NCI-H128 (cell line): Measurements from ENCODE around the gene ZNF181.
"Not testable (repeated sequence)": the region's sequence is repeated elsewhere in the genome, so short reads cannot be mapped to it uniquely, and the experiment has no call there.

Experiments used
- DNase-seq: peaks from one replicate; lab custom pipeline; 2025; ENCODE audit not compliant: unreplicated experiment; lab: John Stamatoyannopoulos, UW

The ZNF181 gene

GRCh38 chr19:34733746-34734536 lies at the start of gene ZNF181:
ZNF181 (plus strand) TSS chr19:34734243; CDS start chr19:34735038, 795 bp downstream.
- peak; percentile 73 for DNase-seq

GRCh38 chr19:34685266-34685665 lies 48.8 kb upstream of the ZNF181 start:
- DNase-seq, result not testable (repeated sequence)

- no peak for DNase-seq
Observed at GRCh38 chr19:34686455-34686854, 47.6 kb upstream of the ZNF181 start.

- DNase-seq, result no peak
Observed at GRCh38 chr19:34687348-34687747, 46.7 kb upstream of the ZNF181 start.

- no peak for DNase-seq
Observed at GRCh38 chr19:34688592-34688991, 45.5 kb upstream of the ZNF181 start.

- DNase-seq, result no peak
Observed at GRCh38 chr19:34690372-34690771, 43.7 kb upstream of the ZNF181 start.

DNA sequence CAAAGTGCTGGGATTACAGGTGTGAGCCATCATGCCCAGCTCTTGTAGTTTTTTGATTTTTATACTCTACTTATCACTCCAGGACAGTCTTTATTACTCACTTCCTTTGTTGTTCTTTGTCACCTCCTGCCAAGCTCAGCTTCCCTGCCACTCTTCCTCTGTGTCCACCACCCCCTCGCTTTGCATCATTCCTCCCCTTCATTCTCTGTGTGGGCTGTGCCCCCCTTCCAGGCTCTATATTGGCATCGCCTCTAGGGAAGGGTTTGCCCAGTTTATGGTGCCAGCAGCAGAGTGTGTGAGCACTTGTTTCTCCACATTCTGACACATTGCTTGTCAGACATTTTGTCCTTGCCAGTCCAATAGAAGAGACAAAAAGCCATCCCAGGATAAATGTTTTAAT lies 41.5 kb upstream of the ZNF181 start:
- DNase-seq, result no peak

GRCh38 chr19:34707661-34708060 lies 26.4 kb upstream of the ZNF181 start:
- DNase-seq, result no peak

DNA sequence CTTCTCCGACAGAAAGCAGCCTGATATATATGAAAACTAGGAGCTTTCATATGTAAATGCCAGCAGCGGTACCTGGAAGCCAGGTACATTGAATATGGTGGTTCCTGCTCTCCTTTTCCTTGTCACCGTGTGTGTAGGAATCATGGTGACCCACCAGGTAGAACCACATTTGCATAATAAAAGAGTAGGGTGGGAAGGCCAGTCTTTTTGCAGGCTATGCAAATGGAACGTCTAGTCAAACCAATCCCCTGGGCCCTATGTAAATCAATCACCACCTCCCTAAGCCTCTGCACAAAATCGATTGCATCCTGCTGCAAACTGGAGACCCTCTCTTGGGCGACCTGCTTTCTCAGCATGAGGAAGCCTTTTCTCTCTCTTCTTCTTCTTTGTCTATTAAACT lies 22.2 kb upstream of the ZNF181 start:
- no peak for DNase-seq

DNA sequence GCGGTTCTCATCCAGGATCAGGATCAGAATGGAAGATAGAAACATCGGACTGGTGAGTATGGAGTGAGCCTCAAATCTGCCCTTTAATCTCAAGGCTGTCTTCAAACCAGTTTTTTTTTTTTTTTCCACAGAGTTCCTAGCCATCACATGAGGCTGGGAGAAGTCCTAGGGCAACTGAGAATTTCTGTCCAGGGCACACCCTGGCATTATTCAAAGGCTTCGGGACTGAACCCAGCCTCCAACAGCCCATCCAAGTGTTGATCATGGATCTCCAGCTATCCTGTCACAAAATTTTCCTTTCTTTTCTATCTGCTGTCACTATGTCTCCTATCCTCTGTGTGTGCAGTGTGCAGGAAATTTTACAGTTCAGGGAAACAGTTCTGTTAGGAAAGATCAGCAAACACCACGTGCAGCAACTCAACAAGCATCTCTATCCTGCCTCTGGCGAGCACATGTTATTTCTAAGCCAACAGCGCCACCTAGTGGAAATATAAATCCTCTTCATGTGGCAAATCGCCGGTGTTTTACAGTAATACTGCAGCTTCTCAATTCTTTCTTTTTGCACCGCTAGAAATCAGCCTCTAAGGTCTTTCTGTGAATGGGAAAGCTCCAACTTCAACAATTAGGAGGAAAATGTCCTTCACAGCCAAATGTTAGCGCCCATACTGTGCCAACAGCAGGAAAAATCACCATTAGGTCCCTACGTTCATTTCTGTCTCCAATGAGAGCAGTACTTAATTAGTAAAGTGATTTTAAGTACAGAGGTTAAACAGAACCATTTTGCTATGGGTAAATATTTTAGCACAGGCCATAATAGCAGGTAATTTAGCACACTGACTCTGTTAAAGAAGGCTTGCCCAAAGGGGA lies 21.4 kb upstream of the ZNF181 start:
- DNase-seq, result peak; percentile 55

GRCh38 chr19:34713262-34713637 lies 20.8 kb upstream of the ZNF181 start:
- no peak for DNase-seq

DNA sequence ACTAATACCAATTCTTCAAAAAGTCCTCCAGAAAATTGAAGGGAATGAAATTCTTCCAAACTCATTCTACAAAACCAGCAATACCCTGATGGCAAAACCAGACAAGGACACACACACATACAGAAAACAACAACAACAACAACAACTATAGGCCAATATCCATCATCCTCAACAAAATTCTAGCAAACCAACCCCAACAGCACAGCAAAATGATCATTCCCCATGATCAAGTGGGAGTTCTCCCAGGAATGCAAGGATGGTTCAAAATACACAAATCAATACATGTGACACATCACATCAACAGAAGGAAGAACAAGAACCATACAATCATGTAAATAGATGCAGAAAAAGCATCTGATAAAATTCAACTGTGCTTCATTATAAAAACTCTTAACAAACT lies 18.7 kb upstream of the ZNF181 start:
- DNase-seq, result no peak

DNA sequence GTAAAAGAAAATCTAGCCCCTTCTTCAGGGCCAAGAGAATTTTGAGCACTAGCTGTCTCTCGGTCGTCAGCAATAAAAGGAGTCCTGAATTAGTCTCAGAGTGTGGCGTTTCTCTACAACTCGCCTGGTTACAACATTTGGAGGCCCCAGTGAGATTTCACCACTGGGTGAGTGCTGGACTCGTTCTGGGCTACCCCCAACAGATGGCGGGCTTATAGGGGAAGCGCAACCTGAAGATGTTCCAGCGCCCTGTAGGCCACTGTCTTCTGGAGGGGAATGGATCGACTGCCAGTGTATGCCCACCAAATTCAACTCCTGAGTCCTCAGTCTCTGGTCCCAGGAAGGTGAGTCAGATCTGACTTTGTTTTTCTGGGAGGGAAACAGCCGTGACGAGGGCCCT lies 11.7 kb upstream of the ZNF181 start:
- DNase-seq, result no peak

DNA sequence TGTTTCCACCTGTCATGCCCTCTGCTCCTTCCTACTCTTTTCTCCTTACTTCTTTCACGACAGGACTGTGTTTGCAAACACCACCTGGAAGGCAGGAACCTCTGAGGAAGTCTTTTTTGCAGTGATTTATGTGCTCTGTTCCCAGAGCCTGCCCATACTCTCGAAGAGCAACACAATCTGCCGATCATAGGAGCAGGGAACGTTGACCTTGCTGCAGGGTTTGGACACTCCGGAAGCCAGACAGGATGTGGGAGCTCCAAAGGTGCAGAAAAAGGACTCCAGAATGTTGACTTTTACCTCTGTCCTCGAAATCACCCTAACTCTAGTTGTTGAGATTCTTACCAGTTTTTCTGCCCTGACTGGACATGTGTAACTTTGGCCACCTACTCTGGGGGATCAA lies 8.6 kb upstream of the ZNF181 start:
- DNase-seq, result no peak

- no peak for DNase-seq
Observed at GRCh38 chr19:34731019-34731829, 2.8 kb upstream of the ZNF181 start.

- no peak for DNase-seq
Observed at GRCh38 chr19:34731964-34732363, 2.1 kb upstream of the ZNF181 start.

DNA sequence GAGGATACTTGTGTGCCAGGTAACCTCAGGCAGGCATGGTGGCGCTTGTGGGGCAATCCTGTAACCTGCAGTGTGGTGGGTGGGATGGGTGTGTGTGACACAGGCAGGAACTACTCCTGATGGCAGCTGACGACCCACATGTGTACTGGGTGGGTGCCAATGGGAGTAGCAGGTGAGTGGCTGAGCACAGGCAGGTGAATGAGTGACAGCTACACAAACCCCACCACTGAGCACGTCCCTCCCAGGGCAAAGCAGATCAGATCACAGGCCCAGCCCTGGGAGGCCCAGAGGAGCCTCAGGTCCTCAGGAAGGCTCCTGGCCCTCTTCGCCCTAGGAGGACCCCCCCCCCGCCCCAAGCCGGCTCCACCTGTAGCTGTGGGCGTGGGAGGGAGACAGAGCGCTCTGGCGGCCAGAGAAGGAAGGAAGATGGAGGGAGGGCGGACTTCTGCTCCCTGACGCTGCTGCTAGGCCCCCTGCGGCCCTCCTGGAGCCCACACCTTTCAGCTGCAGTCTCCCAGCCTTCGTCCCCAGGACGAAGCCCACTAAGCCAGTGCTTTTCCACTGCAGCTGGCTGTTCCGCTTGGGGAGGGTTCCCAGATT lies 1.3 kb upstream of the ZNF181 start:
- DNase-seq, result no peak

- no peak for DNase-seq
Observed at GRCh38 chr19:34733266-34733745, 737 bp upstream of the ZNF181 start.

DNA sequence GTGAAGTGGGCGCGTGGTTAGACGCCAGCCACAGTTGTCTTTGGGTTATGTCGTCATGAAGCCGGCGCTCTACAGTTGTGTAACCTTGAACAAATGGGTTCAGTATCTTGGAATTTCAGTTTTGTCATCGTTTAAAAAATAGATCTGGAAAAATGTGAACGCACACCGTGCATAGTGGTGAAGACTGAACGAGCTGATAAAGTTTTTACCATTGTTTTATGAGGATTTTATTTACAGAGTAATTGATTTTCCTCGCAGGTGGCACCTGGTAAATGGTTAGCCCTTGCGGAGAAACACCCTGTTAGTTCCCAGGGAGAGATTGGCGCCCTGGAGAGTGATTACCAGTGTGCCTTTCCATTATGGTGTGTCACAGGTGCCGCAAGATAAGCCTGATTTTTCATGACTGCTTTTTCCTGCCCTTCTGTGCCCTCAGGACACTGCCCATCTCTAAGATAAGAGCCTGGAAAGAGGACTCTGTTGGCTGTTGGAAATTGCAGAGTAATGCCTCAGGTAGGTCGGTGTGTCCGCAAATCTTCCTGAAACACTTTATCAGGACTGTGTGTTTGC lies 577 bp downstream of the ZNF181 start:
- DNase-seq, result no peak

- no peak for DNase-seq
Observed at GRCh38 chr19:34744896-34745690, 11.1 kb downstream of the ZNF181 start.
